ENCODE results near the gene MINDY4.

The MINDY4 gene

DNA sequence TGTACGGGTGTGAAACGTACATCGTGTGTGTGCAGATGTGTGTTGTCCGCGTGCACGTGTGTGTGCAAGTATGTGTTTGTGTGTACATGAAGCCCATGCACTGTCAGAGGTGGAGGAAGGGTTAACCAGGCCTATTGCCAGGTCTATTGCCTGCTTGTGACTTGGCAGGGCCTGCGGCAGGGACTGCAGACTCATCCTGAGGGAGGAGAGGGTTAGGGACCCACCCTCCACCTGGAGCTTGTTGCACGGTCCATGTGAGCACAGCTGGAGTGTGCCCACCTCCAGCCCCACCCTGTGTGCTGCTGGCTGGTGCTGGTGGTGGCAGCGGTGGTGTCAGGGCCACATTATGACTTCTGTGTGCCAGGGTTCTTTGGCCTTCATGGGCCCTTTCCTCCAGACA lies 133.3 kb downstream of the MINDY4 start:
- Histone ChIP-seq H3K4me3 (no peak overlapping the region), H3K27ac (peak overlapping the region in 3 of 21 experiments; percentile 60 to 70 (median 61))

DNA sequence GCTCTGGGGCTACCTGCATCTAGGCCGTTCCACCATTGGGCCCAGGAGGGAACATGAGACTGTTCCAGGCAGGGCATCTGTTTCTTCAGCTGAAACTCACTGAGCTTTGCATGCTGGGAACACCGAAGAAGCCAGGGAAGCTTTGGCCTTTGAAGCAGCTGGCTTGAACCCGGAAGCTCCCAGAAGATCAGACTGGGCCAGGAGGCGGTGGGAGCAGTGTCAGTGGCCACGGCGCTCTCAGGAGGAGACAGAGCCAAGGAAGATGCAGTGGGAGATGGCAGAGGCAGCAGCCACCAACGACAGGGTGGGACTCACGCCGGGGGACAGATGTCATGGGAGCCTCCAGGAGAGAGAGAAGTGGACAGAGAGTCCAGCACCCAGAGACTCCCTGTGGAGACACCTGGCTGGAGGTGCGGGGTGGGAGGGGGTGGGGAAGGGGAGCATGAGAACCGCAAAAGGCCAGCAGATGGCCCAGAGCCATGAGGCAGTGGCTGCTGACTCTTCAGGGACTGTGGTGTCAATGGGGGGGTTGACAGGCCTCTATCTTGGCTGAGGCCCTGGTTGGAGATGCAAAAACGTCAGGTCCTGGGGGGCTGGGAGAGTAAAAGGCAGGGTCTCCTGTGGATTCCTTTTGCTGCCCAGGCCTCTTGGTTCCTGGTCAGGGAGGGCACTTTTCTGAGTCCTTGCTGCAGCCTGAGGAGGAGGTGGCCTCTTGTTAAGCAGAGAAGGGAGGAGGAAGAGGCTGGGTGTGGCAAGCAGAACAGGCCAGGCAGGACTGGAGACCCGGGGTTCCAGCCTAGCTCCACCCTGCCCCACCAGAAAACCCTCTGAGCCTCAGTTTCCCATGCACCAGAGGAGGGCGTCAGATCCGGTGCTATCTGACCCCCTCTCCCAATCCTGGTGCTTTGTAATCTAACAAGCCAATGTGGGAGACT lies 134.1 kb downstream of the MINDY4 start:
- peak overlapping the region in 13 of 21 experiments; percentile 1 to 82 (median 61) for H3K27ac ChIP-seq
- no peak overlapping the region for H3K4me3 ChIP-seq

DNA sequence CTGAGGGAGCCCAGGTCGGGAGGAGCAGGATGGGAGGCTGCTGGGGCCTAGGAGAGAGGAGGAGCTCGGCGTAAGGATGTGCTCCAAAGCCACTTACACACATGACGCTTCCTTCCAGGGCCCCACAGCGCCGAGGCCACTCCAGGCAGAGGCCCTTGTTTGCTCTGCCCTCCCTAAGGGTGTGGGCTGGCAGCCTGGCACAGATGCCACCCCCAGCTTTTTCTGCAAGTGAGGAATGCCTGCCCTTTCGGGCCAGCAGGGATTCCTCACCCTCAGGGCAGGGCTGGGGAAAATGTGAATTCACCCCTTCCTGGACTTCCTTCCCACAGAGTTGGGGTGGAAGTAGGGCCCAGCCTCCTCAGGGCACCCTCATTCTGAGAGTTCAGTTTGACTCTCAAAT lies 134.8 kb downstream of the MINDY4 start:
- Histone ChIP-seq H3K27ac (peak overlapping the region in 15 of 21 experiments; percentile 1 to 82 (median 58)), H3K4me3 (no peak overlapping the region)

DNA sequence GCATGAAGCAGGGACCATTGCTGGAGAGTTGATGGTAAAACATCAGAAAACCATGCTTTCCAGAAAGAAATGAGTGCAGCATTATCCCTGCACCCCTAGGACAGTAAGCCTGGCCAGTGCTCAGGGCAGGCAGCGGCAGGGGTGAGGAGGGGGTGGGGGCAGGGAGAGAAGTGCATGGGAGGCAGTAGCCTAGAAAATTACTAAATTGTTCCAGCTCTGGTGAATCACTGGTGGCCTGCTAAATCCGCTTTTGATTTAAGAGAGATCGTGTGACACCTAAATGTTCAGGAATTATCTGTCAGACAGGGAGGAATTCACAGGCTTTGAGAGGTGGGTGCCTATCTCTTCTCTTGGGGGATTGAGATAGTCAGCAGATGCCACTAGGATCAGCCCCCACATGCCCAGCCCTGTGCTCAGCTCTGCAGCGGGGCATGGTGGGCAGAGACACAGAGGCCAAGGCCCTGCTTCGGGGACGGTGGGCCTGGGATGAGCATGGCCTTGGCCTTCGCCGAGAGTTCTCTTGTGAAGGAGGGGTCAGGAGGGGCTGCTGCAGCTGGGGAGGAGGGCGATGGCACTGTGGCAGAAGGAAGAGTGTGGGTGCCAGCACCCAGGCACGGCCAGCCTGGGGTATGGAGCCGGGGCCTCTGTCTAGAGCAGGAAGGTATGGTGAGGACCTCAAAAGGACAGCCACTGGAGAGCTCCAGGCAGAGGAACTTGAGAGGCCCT lies 135.5 kb downstream of the MINDY4 start:
- H3K4me3 ChIP-seq: no peak overlapping the region
- peak overlapping the region in 19 of 21 experiments; percentile 16 to 82 (median 62) for H3K27ac ChIP-seq

DNA sequence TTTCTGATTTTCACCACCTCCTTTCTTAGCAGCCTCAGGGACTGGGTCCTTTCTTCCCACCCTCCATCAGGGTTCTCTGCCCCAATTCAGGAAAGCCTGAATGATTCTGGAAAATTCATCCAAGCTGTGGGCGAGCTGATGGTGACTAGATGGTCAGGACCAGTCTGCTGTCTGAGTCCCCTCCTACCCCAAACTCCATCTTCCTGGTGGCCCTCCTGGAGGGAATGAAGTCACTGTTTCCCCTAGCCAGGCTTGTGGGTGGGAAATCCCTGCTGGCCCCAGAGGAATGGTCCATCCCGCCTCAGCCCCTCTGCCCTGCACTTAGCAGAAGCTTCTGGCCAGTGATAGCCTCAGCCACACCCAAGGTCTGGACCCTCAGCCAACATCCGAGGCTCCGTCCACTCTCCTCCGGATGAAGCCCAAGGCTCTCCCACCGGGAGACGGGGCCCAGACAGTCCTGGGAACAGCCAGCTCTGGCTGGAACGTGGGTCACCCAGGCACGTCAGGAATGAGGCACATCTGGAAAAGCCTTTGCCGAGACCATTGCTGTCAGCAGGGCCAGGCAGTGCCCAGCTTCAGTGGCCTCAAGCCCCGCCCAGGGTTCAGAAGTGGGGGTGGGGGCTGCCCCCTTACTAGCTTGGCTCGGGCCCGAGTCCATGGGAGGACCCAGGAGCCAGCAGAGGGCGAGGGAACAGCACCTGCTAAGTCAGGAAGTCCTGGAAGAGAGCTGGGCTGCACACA lies 136.5 kb downstream of the MINDY4 start:
- H3K27ac ChIP-seq: peak overlapping the region in 14 of 21 experiments; percentile 16 to 82 (median 62)

DNA sequence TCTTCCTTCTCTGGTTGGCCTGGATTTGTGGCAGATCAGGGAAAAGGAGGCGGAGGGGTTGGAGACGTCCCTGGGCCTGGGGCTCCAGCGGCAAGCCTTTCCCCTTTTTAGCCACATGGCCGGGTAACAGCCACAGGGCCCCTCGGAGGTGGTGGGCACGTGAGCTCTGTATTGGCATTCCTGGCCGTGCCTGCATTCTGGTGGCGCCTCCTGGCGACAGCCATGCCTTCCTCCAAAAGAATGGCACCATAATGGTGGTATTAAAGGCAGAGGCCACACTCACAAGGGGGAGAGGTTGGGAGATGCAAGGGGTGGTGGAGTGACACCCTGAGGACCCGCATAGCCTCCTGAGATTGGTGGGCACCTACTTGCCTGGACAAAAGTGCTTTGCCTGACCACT lies 137.5 kb downstream of the MINDY4 start:
- no peak overlapping the region for H3K4me3 ChIP-seq
- peak overlapping the region in 4 of 21 experiments; percentile 63 to 82 (median 76) for H3K27ac ChIP-seq

More for the DNA sequence above, 136.5 kb downstream of the MINDY4 start:
- no peak overlapping the region for H3K4me3 ChIP-seq

DNA sequence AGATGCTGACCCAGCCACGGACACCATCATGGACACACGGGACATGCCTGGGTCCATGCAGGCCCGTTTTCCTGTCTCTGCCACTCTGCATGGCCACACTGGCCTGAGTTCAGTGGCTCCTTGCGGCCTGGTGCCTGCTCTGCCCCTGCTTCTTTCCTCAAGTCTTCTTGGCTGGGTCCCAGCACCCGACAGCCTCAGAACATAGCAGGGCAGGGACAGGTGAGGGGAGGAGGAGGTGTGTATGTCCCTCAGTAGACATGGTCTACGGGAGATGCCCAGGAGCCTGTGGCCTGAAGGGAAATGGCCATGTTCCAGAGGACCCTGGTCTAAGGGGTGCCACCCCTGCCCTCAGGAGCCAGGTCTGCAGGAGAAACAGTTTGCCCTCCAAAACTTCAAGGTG lies 138.2 kb downstream of the MINDY4 start:
- Histone ChIP-seq H3K4me3 (no peak overlapping the region), H3K27ac (peak overlapping the region in 3 of 21 experiments; percentile 38 to 80 (median 78))

DNA sequence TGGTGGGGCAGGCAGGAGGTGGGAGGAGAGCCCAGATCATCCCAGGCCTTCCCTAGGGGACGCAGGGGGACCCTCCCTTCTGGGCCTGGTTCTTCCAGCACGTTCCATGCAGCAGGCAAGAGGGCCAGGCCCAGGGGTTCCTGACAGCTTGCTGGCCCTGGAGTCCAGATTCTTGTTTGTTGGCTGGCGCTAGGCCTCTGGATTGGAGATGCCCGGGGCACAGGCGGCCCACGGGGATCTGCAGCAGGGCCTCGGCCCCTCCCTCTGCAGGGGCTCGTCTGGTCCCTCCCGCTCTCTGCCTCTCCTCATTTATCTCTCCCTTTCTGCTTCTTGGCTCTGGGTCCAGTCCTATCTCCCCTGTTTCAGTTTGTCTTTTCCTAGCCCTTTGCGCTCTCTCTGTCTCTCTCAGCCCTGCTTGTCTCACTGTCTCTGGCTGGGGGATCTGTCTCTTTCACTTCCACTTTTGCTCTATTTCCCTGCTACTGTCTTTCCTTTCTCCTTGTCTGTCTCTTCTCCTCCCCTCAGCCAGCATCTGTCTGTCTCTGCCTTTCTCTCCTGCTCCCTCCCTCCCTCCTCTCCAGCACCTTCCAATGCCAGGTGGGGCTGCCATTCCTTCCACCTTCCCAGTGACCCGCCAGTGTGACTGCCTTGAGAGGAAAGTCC lies 139.3 kb downstream of the MINDY4 start:
- peak overlapping the region in 12 of 21 experiments; percentile 14 to 80 (median 63) for H3K27ac ChIP-seq
- no peak overlapping the region for H3K4me3 ChIP-seq

DNA sequence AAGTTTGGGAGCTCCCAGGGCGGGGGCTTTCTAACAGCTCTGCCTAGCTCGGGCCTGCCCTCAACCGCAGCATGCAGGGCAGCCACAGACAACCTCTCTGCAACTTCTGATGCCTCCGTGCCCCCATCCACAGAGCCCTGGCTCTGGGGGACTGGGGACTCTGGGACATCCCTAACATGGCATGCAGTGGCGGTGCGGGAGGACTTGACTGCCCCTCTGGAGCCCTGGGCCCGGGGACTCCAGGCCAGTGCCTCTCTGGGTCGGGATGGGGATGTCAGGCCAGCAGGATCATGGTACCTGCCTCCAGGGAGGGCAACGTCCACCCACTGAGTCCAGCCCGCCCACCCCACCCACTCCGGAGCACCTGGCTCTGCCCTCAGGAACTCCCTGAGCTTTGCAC lies 139.9 kb downstream of the MINDY4 start:
- H3K27ac ChIP-seq: peak overlapping the region in 13 of 21 experiments; percentile 22 to 82 (median 69)
- H3K4me3 ChIP-seq: peak overlapping the region in 2 of 7 experiments; percentile 36 to 38

DNA sequence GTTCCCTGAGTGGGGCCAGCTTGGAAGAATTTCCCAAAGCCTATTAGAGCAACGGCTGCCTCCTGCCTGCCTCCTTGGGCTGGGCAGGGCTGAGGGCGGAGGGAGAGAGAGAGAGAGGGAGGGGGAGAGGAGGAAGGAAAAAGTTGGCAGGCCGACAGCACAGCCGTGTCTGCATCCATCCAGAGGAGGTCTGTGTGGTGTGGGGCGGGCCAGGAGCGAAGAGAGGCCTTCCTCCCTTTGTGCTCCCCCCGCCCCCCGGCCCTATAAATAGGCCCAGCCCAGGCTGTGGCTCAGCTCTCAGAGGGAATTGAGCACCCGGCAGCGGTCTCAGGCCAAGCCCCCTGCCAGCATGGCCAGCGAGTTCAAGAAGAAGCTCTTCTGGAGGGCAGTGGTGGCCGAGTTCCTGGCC lies 140.3 kb downstream of the MINDY4 start, which contains the start of gene AQP1:
TSS of gene AQP1 (plus strand) at position 293 of the 409 bp plus-strand sequence. CDS start at position 350, 57 bp downstream.
- H3K27ac ChIP-seq: peak within 1 kb of the TSS in 17 of 21 experiments; percentile 18 to 82 (median 64)
- H3K4me3 ChIP-seq: peak within 1 kb of the TSS; percentile 19 to 38 (median 34)

DNA sequence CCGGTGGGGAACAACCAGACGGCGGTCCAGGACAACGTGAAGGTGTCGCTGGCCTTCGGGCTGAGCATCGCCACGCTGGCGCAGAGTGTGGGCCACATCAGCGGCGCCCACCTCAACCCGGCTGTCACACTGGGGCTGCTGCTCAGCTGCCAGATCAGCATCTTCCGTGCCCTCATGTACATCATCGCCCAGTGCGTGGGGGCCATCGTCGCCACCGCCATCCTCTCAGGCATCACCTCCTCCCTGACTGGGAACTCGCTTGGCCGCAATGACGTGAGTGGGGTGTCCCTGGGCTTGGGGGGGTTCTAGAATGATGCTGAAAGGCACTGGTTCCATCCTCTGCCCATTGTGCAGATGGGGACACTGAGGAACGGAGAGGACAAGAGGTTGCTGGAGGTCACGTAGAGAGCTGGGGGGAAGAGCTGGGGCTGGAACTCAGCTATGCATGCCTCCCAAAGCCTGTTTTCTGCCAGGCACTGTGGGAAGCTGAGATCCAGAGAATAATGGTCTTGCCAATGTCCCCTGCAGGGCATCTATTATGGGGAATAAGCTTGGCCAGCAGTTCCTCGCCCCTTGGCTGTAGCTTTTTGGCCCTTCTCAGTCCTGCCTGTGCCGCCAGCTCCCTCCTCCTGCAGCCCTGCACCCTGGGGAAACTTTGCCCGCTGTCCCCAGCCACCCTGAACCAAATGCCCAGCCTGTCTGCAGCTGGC lies 141.0 kb downstream of the MINDY4 start:
- Histone ChIP-seq H3K4me3 (peak overlapping the region; percentile 19 to 38 (median 34)), H3K27ac (peak overlapping the region in 16 of 21 experiments; percentile 18 to 82 (median 66))

DNA sequence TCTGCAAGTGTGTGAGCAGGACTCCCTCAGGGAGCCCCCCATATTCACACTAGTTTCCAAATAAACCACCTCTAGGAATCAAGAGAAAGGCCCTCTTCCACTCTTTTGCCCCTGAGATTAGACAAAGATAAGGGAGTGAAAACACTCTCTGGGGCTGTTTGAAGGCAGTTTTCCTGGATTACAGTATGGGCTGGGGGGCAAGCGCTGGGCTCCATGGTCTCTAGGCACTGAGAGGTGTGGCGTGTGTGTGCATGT lies 141.4 kb downstream of the MINDY4 start:
- H3K27ac ChIP-seq: peak overlapping the region in 16 of 21 experiments; percentile 38 to 82 (median 69)
- peak overlapping the region; percentile 19 to 38 (median 34) for H3K4me3 ChIP-seq

DNA sequence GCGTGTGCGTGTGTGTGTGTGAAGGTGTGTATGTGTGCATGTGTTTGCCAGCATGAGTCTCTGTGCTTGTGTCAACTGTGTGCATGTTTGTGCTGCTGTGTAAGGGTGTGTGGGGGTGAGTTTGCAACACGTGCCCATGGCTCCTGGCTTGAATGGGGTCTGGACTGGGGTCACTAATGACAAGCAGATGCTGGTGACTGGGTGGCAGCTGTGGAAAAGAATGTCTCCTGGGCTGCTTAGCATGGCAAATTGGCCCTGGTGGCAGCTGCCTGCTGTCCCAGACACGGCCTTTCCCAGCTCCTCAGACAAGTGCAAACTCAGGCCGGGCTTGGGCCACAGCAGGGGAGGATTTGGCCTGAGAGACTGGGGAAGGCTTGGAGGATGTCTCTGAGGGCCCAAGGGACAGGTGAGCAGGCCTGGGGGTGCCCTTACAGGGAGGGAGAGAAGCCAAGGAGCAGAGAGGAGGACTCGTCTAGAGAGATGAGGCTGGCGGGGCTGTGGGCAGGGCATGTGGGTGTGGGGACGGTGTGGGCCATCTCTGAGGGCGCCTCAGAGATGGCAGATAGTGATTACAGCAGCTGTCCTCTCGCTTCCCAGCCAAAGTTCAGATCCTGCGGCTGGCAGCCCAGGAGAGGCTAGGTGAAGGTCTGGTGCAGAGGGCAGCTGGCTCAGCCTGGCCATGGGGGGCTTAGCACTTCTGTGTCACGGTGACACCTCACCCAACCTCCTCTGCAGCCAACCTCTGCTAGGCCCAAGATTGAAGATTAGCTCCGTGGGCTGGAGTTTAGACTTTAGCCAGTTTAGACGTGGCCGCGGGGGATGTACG lies 142.0 kb downstream of the MINDY4 start:
- H3K4me3 ChIP-seq: peak overlapping the region; percentile 19 to 38 (median 34)
- peak overlapping the region in 16 of 21 experiments; percentile 2 to 82 (median 58) for H3K27ac ChIP-seq

DNA sequence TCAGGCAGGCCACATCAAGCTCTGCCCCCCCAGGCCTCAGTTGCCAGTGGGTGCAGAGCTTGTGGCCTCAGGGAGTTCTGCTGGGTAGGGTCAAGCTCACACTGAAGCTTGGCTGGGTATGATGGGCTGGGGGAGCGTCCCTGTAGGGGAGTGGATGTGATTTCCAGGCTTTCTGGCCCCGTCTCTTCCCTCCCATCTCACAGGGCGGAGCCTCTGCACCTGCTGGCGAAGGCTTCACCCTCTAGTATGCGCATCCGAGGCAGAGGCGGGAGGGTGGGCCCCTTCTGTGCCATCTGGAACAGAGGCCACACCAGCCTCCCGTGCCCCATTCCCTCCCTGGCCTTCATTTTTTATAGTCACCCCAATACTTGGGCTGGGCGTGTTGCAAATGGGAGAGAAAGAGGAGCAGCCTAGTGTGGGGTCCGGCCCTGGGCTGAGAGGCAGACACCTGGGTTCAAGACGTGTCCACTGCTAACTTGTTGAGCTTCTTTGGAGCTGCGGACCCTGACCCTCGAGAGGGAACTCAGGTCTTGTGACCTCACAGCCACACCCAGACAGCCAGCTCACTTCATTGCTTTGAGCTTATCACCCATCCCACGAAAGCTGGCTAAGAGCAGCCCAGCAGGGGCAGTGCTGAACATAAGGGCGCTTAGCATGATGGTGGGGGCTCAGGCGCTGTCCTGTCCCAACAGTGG lies 142.8 kb downstream of the MINDY4 start:
- Histone ChIP-seq H3K27ac (peak overlapping the region in 14 of 21 experiments; percentile 2 to 82 (median 66)), H3K4me3 (peak overlapping the region; percentile 19 to 38 (median 34))

DNA sequence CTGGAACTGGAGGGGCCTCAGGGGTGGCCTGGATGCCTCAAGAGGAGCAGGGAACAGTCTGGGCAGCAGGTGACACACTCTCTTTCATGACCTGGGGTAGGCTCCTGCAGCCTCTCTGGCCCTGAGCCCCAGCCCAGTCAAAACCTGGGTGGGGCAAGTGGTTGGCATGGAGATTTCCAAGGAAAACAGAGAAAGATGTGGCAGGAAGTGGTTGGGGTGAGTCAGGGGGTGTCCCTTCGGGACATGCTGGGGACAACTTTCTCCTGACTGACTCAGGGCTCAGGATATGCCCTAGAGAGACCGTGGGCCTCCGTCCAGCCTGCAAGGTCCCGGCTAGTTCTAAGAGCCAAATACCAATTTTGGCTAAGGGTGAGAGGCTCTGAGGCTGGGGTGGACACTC lies 143.4 kb downstream of the MINDY4 start:
- Histone ChIP-seq H3K4me3 (peak overlapping the region; percentile 4 to 36 (median 28)), H3K27ac (peak overlapping the region in 12 of 21 experiments; percentile 22 to 82 (median 68))

DNA sequence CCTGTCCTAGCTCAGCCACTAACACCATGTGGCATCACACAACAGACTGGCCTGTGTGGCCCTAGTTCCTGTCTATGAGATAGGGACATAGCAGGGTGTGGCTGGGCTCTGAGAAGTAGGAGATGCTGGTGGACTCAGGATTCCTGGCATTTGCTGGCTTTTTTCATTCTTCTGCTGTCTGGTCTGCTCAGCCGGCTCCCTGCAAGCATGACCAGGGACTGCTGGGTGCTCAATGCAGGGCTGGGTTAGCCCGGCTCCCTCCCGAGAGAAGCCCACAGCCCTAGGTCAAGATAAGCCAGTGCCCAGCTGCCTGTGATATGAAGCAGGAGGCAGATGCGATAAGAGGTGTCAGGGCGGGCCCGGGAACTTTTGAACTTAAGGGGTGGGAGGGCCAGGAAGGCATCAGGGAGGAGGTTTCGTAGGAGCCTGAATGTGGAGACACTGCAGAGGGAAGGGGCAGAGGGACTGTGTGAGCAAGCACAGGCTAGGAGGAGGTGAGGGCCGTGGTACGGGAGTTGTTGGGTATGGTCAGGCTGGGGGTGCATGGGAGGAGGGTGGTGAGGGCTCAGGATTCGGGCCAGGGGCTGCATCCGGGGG lies 143.9 kb downstream of the MINDY4 start:
- H3K4me3 ChIP-seq: peak overlapping the region in 6 of 7 experiments; percentile 3 to 36 (median 28)
- H3K27ac ChIP-seq: peak overlapping the region in 15 of 21 experiments; percentile 5 to 82 (median 49)

Data from skin epidermis (tissue), 12 donors.